HG03378 (cell line): ENCODE data around the gene PALD1.

ENCODE experiments used
- ATAC-seq: cut with Tn5 transposase; IDR thresholded peaks from one replicate; pipeline ENCODE4 v1.9.1; 2021; ENCODE audit warnings: mild to moderate bottlenecking, moderate library complexity; ENCODE audit not compliant: unreplicated experiment

The PALD1 gene

DNA sequence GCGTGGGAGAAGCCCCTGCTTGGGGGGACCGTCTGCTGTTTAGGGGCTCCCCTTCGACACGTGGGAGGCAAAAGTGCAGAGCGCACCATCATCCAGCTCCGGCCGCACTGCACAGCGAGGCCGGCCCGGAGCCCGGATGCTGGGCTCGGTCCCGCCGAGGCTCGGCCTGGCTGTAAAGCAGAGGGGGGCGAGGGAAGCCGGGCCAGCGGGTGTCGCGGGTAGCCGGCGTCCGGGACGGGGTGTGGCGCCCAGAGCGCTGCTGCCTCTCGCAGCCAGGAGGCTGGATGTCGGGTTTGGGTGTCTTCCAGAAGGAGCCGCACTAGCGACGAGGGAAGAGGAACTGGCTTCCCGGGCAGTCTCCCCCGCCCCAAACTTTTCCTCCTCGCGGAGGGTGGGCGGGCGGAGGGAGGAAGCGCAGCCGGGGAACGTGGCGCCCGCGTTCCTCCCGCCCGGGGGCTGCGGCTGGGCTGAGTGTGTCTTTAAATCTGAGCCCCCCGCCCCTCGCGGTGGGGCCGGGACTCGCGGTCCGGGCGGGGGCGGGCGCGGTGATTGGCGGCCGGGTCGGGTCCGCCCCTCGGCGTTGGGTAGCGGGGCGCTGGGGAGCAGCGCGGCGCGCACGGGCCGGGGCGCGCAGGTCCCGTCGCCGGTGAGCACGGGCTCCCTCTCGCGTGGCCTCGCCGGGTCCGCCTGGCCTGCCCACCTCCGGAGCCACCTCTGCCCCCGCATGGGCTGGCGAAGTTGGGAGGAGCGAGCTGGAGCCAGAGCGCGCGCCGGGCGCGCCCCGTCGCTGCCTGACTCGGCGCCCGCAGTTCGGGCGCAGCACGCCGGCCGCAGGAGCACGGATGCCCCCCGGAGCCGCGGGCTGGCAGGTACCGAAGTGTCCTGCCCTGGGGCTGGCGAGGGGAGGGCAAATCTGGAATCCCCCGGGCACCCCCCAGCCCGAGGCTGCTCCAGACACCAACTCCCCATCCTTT lies at the start of gene PALD1:
TSS of gene PALD1 (plus strand) at position 577 of the 974 bp plus-strand sequence. CDS start 47,185 bp downstream, outside the sequence.
- ATAC-seq, result no peak

DNA sequence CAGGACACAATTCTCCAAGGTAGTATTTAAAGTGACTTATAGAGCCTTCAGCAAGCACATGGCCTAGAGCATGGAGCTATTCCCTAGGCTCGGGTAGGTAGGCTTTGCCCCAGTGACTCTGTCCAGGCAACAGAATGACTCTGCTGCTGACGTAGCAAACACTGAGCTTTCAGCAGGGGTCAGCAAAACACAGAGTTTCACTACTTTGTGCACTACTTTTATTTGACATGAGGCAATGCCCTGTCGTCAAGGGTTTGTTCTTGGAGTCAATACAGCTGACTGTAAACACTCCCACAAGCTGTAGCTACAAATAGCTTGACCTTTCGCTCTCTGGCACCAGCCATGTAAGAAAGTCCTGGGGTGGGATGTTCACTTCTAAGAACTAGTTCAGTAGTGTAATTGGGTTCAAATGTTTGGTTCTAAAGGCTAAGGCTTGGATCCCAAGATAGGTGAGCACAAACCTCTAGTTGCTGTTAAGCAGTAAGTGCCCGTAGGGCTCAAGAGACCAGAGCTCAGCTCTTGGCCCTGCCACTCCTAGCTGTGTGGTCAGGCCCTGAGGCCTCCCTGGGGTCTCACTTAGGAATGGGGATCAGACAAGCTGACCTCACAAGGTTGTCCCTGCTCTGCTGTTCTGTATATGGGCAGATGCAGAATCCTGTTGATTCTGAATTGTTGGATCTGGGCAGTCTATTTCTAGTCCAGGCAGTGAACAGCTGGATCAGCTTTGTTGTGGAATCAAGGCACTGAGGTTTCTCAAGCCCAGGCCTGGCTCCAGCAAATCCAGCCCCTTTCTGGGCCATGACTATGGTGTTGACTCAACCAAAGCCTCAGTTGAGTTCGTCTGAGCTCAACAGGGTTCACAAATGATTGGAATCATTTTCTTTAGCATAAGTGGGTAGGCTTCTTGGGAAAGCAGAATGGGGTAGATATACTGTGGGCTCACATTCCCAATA lies 47.8 kb upstream of the PALD1 start:
- ATAC-seq, result no peak

DNA sequence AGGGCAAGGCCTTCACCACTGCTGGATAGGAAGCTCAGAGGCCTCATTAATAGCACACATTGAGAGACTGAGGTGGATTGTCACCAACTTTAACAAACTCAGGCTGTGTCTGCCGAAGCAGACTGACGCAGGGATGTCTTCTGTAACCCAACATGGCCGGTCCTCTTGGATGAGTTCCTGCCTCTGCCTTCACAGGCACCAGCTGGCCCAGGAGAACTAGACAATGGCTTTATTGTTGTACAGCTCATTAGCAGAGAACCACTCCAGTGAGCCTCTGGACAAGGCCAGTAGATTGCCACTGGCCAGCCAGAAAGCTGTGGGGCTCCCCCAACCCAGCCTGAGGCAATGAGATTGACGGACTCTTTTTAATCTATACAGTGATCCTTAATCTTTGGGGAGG lies 46.5 kb upstream of the PALD1 start:
- ATAC-seq, result no peak

DNA sequence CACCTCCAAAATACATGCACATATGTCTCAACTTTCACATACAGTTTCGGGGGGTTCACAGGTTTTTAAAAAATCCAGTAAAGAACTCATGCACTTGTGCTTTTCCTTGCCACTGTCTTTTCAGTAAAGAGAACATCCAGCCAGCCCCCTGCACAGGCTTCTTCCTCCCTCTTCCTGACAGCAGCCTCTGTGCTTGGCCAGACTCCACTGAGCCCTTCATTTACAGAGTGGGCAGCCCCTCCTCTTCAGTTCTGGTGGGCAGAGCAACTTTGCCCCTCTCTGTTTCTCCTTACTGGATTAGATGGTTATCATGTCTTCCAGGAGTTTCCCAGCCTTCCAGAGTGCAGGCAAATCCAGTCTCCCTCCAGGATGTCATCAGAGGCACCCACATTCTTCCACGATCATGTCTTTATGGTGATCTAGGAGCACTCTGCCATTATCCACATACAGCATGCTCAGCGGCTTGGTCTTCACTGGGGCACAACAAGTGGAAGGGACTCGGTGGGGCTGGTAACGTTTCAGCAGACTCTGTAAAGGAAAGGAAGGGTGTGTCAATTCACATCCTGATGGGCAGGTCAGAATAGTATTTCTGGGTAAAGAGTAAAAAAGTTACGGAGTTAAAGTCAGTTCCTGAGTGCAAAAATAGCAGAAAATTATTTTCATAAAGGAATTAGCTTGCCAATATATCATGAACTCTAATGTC lies 45.9 kb upstream of the PALD1 start:
- ATAC-seq, result no peak

GRCh38 chr10:70433581-70434280 lies 44.8 kb upstream of the PALD1 start:
- ATAC-seq, result no peak

DNA sequence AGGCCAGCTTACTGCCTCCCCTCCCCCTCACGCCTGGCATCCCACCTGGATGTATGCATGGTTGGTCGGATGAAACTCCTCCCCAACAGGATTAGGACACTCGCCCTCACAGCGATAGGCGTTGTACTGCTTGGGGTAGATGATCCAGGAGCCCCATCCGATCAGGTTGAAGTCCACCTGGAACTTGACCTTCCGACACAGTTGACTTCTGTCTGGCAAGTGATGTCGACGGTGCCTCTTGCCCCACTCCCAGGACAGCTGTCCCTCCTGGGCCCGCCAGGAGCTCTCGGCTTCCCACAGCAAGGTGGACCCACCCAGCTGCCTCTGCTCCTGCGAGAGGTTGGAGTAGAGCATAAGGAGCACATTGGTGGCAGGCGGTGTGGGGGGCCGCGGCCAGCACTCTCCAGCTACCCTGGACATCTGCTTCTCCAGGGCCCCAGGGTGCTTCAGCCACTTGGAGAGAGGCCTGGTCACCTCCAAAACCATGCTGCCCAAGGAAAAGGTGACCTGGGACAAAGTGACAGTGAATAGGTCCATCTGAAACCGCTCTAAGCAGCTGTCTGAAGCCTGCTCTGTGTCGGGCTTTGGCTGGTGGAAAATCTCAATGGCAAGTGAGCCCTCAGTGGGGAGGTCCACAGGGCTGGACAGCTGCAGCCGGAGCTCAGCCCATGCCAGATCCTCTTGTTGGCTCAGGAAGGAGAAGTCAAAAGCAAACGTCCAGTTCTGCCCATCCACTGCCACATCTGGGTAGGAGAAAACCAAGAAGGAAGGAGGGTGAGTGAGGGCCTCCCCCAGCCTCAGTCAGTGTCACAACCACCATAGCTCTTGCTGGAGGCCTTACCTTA lies 43.1 kb upstream of the PALD1 start:
- ATAC-seq, result no peak

DNA sequence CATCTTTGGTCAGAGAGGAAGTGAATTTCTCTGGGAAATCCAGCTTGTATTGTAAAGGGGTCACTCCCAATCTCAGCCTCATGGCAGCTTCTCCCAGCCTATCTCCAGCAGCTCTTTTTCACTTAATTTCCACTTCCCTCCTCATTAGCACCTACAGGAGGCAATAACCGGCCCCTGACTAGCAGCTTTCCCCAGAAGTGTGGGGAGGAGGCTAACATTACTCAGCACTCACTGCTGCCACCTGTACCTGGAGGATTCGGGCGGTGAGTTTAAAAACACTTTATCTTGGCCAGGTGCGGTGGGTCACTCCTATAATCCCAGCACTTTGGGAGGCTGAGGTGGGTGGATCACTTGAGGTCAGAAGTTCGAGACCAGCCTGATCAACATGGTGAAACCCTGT lies 40.8 kb upstream of the PALD1 start:
- no peak for ATAC-seq

GRCh38 chr10:70440296-70441160 lies 38.0 kb upstream of the PALD1 start:
- ATAC-seq, result no peak

DNA sequence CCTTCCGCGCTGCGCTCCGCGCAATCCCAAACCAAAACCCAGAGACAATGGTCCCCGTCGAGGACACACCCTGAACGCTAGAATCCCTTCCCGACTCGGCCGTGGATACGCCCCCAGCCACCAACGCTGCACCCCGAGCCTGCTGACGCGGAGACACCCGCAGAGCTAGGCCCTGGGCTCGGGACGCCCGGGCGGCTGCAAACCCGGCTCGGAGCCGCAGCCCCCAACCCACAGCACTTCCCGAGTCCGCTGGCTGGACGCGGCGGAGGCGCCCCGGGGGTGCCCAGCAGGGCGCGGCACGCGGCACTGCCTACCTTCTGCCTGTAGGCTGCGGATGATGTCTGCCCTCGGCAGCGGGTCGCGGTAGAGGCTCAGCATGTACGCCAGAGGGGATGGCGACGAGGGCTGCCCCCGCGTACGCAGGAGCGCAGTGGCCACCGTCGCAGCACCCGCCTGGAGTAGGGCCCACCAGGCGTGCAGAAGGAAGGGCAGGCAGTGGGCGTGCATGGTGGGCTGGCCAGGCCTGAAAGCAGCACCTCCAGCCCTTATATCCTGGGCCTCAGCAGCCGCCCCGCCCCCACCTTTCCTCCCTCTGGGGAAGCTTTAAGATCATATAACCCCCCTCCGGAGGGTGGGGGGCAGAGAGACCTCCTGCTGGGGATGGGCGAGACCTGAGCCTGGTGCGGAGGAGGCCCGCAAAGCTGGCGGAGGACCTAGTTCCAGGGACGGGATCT lies 37.2 kb upstream of the PALD1 start, which contains the start of gene NODAL:
TSS of gene NODAL (minus strand) at position 521 of the 734 bp plus-strand sequence. CDS start at position 507, 14 bp downstream.
- ATAC-seq, result no peak

GRCh38 chr10:70441895-70442309 lies 36.7 kb upstream of the PALD1 start:
- no peak for ATAC-seq

DNA sequence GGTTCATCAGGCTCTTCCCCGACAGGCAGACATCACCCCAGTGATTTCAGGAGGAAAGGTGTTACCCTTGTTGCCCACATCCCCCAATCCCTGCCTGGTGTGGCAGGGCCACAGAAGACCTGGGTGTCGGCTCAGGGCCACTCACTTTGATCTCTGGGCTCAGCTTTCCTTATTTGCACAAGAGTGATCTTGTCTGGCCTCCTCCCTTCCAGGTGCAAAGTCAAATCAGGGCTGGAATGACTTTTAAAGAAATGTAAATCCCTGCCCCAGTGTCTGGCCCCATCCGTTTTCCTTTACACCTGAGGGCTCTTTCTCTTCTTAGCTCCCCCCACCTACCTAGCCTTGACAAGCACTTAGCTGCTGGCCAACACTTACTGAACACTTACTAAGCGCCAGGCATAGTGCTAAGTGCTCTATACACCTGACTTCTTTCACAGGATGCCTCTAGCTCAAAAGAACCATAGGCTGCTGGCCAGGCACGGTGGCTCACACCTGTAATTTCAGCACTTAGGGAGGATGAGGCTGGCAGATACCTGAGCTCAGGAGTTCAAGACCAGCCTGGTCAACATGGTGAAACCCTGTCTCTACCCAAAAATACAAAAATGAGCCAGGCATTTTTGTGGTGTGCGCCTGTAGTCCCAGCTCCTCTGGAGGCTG lies 36.1 kb upstream of the PALD1 start:
- no peak for ATAC-seq

- no peak for ATAC-seq
Observed at GRCh38 chr10:70444744-70445143, 33.8 kb upstream of the PALD1 start.

DNA sequence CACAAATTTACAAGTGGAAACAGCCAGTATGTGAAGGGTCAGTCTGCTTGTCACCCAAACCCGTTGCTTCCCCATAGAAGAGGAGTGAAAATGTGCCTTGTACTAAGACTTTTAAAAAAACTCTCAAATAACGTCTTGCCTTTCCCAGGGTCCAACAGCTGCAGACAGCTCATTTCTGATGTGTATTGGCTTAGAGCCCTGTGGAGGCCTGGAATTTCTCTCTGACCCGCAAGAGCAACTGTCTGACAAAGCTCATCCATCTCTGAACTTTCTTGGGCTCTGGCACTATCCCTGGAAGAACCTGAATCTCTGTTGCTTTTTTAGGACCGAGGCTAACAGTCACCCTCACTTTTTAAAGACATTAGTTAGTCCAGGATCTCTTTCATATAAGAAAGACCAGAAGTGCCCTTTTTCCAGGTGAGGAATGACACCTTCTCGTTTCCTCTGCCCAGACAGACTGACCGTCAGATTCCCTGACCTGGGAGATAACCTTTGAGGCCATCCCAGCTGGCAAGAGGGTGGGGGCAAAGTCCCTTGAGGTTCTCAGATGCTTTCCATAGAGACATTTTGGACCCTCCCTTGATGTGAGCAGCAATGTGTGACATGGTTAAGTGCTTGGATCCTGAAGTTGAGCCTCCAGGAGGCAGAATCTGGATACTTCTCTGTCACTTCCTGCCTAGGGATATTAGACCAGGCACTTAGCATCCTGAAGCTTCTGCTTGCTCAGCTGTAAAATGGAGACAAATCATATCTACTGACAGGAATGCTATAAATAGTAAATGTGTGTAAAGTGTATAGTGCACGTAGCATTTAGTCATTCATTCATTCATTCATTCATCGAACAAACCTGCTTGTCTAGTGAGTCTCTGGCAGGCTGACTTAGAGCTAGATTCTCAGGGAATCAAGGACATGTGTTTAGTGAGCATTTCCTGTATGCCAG lies 32.6 kb upstream of the PALD1 start:
- ATAC-seq, result no peak

- ATAC-seq, result no peak
Observed at GRCh38 chr10:70448236-70448635, 30.3 kb upstream of the PALD1 start.

DNA sequence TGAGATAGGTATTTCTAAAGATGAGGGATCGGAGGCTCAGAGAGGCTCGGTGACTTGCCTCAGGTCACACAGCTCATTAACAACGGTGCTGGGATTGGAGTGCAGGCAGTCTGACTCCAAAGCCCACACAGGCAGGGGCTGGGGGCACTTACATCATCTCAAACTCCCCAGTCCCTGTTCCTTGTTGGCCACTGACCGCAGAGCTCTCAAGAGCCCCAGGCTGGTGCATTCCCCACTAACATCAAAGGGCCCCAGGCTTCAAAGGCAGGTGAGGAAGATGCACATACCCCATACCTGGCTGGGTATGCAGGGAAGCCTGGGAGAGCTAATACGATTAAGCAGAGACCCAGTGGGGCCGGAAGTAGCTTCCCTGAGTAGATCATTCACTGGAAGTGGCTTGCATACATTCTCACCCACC lies 23.3 kb upstream of the PALD1 start:
- no peak for ATAC-seq

- ATAC-seq, result no peak
Observed at GRCh38 chr10:70456164-70456563, 22.4 kb upstream of the PALD1 start.
